ENCODE measurements around the gene LUM.

DNA sequence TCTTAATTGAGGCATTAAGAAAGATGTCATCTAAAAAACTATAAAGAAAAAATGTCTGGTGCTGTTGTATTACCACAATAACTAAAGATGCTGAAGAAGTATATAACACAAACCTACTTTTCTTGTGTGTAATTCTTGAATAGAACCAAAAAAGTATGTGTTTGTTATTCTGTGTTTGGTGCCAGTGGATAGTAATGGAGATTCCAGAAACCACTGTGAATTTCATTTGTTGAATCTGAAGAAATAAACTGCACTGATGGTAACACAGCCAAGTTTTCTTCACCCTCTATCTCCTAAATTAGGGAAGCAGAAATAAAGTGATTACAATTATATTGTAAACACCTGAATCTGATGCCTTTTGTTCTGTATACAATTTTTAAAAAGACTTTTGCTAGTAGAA, 40.4 kb downstream of the LUM start:
- TF ChIP-seq, protein P1, sequence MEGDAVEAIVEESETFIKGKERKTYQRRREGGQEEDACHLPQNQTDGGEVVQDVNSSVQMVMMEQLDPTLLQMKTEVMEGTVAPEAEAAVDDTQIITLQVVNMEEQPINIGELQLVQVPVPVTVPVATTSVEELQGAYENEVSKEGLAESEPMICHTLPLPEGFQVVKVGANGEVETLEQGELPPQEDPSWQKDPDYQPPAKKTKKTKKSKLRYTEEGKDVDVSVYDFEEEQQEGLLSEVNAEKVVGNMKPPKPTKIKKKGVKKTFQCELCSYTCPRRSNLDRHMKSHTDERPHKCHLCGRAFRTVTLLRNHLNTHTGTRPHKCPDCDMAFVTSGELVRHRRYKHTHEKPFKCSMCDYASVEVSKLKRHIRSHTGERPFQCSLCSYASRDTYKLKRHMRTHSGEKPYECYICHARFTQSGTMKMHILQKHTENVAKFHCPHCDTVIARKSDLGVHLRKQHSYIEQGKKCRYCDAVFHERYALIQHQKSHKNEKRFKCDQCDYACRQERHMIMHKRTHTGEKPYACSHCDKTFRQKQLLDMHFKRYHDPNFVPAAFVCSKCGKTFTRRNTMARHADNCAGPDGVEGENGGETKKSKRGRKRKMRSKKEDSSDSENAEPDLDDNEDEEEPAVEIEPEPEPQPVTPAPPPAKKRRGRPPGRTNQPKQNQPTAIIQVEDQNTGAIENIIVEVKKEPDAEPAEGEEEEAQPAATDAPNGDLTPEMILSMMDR (IDR thresholded peaks at IDR 0.05), result no peak
- TF ChIP-seq EP300 (IDR thresholded peaks at IDR 0.05) (no peak), POLR2AphosphoS5 (IDR thresholded peaks at IDR 0.05) (no peak)
